ENCODE data around the gene MAML1.
"Not testable (repeated sequence)": the region's sequence is repeated elsewhere in the genome, so short reads cannot be mapped to it uniquely, and the experiment has no call there.

The MAML1 gene

GRCh38 chr5:179734536-179735164 is 2.0 kb downstream of the MAML1 start:
- no peak for ATAC-seq

GRCh38 chr5:179738742-179739141 is 6.1 kb downstream of the MAML1 start:
- TF ChIP-seq PPARA (CRISPR knock-in tag; IDR thresholded peaks at IDR 0.05; ENCODE audit: borderline replicate concordance) (no peak), TOX (CRISPR knock-in tag; IDR thresholded peaks at IDR 0.05; ENCODE audit: borderline replicate concordance) (no peak), BACH2 (CRISPR knock-in tag; IDR thresholded peaks at IDR 0.05; ENCODE audit: borderline replicate concordance) (no peak), CSRNP3 (CRISPR knock-in tag; IDR thresholded peaks at IDR 0.05) (no peak), RARB (CRISPR knock-in tag; IDR thresholded peaks at IDR 0.05) (no peak), ESRRG (CRISPR knock-in tag; IDR thresholded peaks at IDR 0.05) (no peak), ZC3H10 (CRISPR knock-in tag; IDR thresholded peaks at IDR 0.05) (no peak), TCF4 (CRISPR knock-in tag; IDR thresholded peaks at IDR 0.05; ENCODE audit: borderline replicate concordance) (no peak), ARNTL (CRISPR knock-in tag; IDR thresholded peaks at IDR 0.05; ENCODE audit: borderline replicate concordance, low read depth) (no peak), CREB5 (CRISPR knock-in tag; IDR thresholded peaks at IDR 0.05; ENCODE audit: low read depth) (no peak), ZNF8 (CRISPR knock-in tag; IDR thresholded peaks at IDR 0.05) (no peak), SNAI2 (CRISPR knock-in tag; IDR thresholded peaks at IDR 0.05) (no peak), ZNF70 (CRISPR knock-in tag; IDR thresholded peaks at IDR 0.05) (no peak), CSDC2 (CRISPR knock-in tag; IDR thresholded peaks at IDR 0.05) (no peak), ISL1 (CRISPR knock-in tag; IDR thresholded peaks at IDR 0.05) (no peak), ZFP3 (CRISPR knock-in tag; IDR thresholded peaks at IDR 0.05) (no peak)
- TF ChIP-seq, protein P1, sequence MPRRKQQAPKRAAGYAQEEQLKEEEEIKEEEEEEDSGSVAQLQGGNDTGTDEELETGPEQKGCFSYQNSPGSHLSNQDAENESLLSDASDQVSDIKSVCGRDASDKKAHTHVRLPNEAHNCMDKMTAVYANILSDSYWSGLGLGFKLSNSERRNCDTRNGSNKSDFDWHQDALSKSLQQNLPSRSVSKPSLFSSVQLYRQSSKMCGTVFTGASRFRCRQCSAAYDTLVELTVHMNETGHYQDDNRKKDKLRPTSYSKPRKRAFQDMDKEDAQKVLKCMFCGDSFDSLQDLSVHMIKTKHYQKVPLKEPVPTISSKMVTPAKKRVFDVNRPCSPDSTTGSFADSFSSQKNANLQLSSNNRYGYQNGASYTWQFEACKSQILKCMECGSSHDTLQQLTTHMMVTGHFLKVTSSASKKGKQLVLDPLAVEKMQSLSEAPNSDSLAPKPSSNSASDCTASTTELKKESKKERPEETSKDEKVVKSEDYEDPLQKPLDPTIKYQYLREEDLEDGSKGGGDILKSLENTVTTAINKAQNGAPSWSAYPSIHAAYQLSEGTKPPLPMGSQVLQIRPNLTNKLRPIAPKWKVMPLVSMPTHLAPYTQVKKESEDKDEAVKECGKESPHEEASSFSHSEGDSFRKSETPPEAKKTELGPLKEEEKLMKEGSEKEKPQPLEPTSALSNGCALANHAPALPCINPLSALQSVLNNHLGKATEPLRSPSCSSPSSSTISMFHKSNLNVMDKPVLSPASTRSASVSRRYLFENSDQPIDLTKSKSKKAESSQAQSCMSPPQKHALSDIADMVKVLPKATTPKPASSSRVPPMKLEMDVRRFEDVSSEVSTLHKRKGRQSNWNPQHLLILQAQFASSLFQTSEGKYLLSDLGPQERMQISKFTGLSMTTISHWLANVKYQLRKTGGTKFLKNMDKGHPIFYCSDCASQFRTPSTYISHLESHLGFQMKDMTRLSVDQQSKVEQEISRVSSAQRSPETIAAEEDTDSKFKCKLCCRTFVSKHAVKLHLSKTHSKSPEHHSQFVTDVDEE (CRISPR knock-in tag; IDR thresholded peaks at IDR 0.05) = no peak
- TF ChIP-seq, protein P2, sequence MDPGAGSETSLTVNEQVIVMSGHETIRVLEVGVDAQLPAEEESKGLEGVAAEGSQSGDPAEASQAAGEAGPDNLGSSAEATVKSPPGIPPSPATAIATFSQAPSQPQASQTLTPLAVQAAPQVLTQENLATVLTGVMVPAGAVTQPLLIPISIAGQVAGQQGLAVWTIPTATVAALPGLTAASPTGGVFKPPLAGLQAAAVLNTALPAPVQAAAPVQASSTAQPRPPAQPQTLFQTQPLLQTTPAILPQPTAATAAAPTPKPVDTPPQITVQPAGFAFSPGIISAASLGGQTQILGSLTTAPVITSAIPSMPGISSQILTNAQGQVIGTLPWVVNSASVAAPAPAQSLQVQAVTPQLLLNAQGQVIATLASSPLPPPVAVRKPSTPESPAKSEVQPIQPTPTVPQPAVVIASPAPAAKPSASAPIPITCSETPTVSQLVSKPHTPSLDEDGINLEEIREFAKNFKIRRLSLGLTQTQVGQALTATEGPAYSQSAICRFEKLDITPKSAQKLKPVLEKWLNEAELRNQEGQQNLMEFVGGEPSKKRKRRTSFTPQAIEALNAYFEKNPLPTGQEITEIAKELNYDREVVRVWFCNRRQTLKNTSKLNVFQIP (CRISPR knock-in tag; IDR thresholded peaks at IDR 0.05; ENCODE audit: borderline replicate concordance, low read depth) = no peak
- TF ChIP-seq, protein P3, sequence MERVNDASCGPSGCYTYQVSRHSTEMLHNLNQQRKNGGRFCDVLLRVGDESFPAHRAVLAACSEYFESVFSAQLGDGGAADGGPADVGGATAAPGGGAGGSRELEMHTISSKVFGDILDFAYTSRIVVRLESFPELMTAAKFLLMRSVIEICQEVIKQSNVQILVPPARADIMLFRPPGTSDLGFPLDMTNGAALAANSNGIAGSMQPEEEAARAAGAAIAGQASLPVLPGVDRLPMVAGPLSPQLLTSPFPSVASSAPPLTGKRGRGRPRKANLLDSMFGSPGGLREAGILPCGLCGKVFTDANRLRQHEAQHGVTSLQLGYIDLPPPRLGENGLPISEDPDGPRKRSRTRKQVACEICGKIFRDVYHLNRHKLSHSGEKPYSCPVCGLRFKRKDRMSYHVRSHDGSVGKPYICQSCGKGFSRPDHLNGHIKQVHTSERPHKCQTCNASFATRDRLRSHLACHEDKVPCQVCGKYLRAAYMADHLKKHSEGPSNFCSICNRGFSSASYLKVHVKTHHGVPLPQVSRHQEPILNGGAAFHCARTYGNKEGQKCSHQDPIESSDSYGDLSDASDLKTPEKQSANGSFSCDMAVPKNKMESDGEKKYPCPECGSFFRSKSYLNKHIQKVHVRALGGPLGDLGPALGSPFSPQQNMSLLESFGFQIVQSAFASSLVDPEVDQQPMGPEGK (CRISPR knock-in tag; IDR thresholded peaks at IDR 0.05; ENCODE audit: borderline replicate concordance) = no peak
- ATAC-seq = no peak

More at GRCh38 chr5:179734536-179735164, 2.0 kb downstream of the MAML1 start:
- TF ChIP-seq ZNF565 (CRISPR knock-in tag; conservative IDR thresholded peaks at IDR 0.05; ENCODE audit: low read depth) = no peak

DNA sequence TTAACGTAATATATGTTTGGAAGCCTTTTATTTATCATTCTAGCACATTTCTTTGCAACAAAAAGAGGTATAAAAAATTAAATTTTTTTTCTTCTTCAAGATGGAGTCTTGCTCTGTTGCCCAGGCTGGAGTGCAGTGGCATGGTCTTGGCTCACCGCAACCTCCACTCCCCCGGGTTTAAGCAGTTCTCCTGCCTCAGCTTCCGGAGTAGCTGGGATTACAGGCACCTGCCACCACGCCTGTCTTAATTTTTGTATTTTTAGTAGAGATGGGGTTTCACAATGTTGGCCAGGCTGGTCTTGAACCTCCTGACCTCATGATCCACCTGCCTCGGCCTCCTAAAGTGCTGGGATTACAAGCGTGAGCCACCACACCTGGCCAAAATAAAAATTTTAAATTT is 11.5 kb downstream of the MAML1 start:
- not testable (repeated sequence) for ATAC-seq

DNA sequence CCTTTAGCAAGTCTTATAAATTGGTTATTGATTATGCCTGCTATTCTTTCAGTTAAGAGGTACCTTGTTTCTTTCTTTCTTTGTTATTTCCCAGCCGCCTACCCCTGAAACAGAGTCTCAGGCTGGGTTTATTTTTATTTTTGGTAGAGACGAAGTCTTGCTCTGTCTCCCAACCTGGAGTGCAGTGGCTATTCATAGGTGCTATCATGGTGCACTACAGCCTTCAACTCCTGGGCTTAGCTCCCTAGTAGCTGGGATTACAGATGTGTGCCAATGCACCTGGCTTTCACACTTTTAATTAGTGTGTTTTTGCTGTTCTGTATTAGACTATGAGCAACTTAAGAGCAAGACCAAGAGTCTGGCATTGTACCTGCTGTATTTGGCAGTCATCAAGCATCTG is 14.2 kb downstream of the MAML1 start:
- ATAC-seq = no peak
- no peak for TF ChIP-seq ZNF8 (CRISPR knock-in tag; IDR thresholded peaks at IDR 0.05)
- no peak for TF ChIP-seq SNAI2 (CRISPR knock-in tag; IDR thresholded peaks at IDR 0.05)
- TF ChIP-seq ESRRG (CRISPR knock-in tag; IDR thresholded peaks at IDR 0.05) = no peak
- TF ChIP-seq ZNF565 (CRISPR knock-in tag; conservative IDR thresholded peaks at IDR 0.05; ENCODE audit: low read depth) = no peak
- no peak for TF ChIP-seq ZFP30 (CRISPR knock-in tag; IDR thresholded peaks at IDR 0.05)
- TF ChIP-seq CSRNP3 (CRISPR knock-in tag; IDR thresholded peaks at IDR 0.05) = no peak
- TF ChIP-seq TCF4 (CRISPR knock-in tag; IDR thresholded peaks at IDR 0.05; ENCODE audit: borderline replicate concordance) = no peak
- no peak for TF ChIP-seq ZFP3 (CRISPR knock-in tag; IDR thresholded peaks at IDR 0.05)
- TF ChIP-seq OSR1 (CRISPR knock-in tag; IDR thresholded peaks at IDR 0.05) = no peak
- no peak for TF ChIP-seq CREB5 (CRISPR knock-in tag; IDR thresholded peaks at IDR 0.05; ENCODE audit: low read depth)
- TF ChIP-seq, protein P2 (CRISPR knock-in tag; IDR thresholded peaks at IDR 0.05; ENCODE audit: borderline replicate concordance, low read depth) = no peak

Data from SK-N-SH treated with all-trans-retinoic acid at 6 μM for 48 hours (cell line).